SK-N-SH (cell line): ENCODE measurements around the gene RBM33. TPM values are rescaled to one million over a fixed set of nuclear protein-coding genes. Genes with fewer than 3 reads are reported as not detected.

ENCODE experiments used
- CTCF ChIA-PET: fragments of 300-600, 350-600 bp; formaldehyde crosslinking; extraction: SDS; loops from one replicate; lab custom pipeline; 2021; lab: Yijun Ruan, JAX
- POLR2A ChIA-PET: fragments of 350-600 bp; sonication (Branson Sonifier 250); formaldehyde crosslinking; extraction: SDS; loops from one replicate; lab custom pipeline; 2020; ENCODE audit warnings: antibody characterized with exemption, inconsistent platforms; lab: Yijun Ruan, JAX
- DNase-seq: peaks from one replicate; pipeline ENCODE4 v3.0.0; 2012
- H2AFZ ChIP-seq: fragments of 200-600 bp; sonication (generic); 2 replicates; pipeline ENCODE4 v1.8.1; 2016; ENCODE audit warnings: antibody characterized with exemption, mild to moderate bottlenecking, low read depth
- H3F3A ChIP-seq: fragments of 200-600 bp; sonication (generic); replicated peaks from 2 replicates; pipeline ENCODE3; 2016; ENCODE audit warnings: antibody characterized with exemption, mild to moderate bottlenecking; ENCODE audit not compliant: insufficient read depth
- H3K27ac ChIP-seq, 2 experiments: fragments of 200-500 bp in 1 of 2; fragments of 200-600 bp in 1 of 2; sonication (Bioruptor generic) in 1 of 2; sonication (generic), shearing (Covaris generic) in 1 of 2; 2 replicates each; pipeline versions ENCODE4 v1.5.1 to v1.6.1; 2014 to 2016; ENCODE audit warnings: low read depth in 2 of 2, inconsistent platforms in 1 of 2, low read length in 1 of 2, mild to moderate bottlenecking in 1 of 2, mixed read lengths in 1 of 2
- H3K27me3 ChIP-seq: fragments of 200-600 bp; sonication (generic), shearing (Covaris generic); 2 replicates; pipeline ENCODE4 v1.6.1; 2016; ENCODE audit warnings: mixed run types; ENCODE audit not compliant: insufficient read depth
- H3K36me3 ChIP-seq, 2 experiments: fragments of 200-500 bp in 1 of 2; fragments of 200-600 bp in 1 of 2; sonication (Bioruptor generic) in 1 of 2; sonication (generic) in 1 of 2; replicated peaks in 1 of 2; 2 replicates each; pipeline versions ENCODE3 to v1.5.1; 2014 to 2016; ENCODE audit warnings: low read length in 1 of 2, mild to moderate bottlenecking in 1 of 2; ENCODE audit not compliant: insufficient read depth in 2 of 2, control insufficient read depth in 1 of 2
- H3K4me1 ChIP-seq, 2 experiments: fragments of 200-500 bp in 1 of 2; fragments of 200-600 bp in 1 of 2; sonication (Bioruptor generic) in 1 of 2; sonication (generic), shearing (Covaris generic) in 1 of 2; 2 replicates each; pipeline versions ENCODE4 v1.5.1 to v1.6.1; 2014 to 2016; ENCODE audit warnings: low read depth in 1 of 2, low read length in 1 of 2, mixed run types in 1 of 2; ENCODE audit not compliant: insufficient read depth in 2 of 2, control insufficient read depth in 1 of 2
- H3K4me2 ChIP-seq: fragments of 200-600 bp; sonication (generic), shearing (Covaris generic); 2 replicates; pipeline ENCODE4 v1.6.1; 2017; ENCODE audit warnings: mixed run types
- H3K4me3 ChIP-seq, 2 experiments: fragments of 200-500 bp in 1 of 2; fragments of 200-600 bp in 1 of 2; sonication (Bioruptor generic) in 1 of 2; sonication (generic), shearing (Covaris generic) in 1 of 2; 2 replicates each; pipeline versions ENCODE4 v1.5.1 to v1.8.1; 2014 to 2016; ENCODE audit warnings: low read depth in 2 of 2, inconsistent platforms in 1 of 2, low read length in 1 of 2, mild to moderate bottlenecking in 1 of 2, mixed read lengths in 1 of 2, moderate library complexity in 1 of 2
- H3K79me2 ChIP-seq: fragments of 200-600 bp; sonication (generic); 2 replicates; pipeline ENCODE4 v1.8.1; 2017; ENCODE audit warnings: mild to moderate bottlenecking; ENCODE audit not compliant: insufficient read depth
- H3K9ac ChIP-seq: fragments of 200-600 bp; sonication (generic); 2 replicates; pipeline ENCODE4 v1.6.1; 2017; ENCODE audit warnings: mixed run types
- H3K9me2 ChIP-seq: fragments of 200-600 bp; sonication (generic); 2 replicates; pipeline ENCODE4 v1.6.1; 2017; ENCODE audit warnings: mixed run types
- H3K9me3 ChIP-seq: fragments of 200-600 bp; sonication (generic); 2 replicates; pipeline ENCODE4 v1.6.1; 2017; ENCODE audit warnings: mixed run types, mild to moderate bottlenecking, moderate library complexity
- H4K20me1 ChIP-seq: fragments of 200-600 bp; sonication (generic); 2 replicates; pipeline ENCODE4 v1.6.1; 2017; ENCODE audit warnings: mild to moderate bottlenecking, mixed run types; ENCODE audit not compliant: insufficient read depth
- CTCF ChIP-seq: fragments of 200-600 bp; sonication (generic); IDR thresholded peaks from 2 replicates; pipeline ENCODE4 v1.6.1; 2017; ENCODE audit warnings: antibody characterized with exemption, mild to moderate bottlenecking, moderate library complexity
- EP300 ChIP-seq, 2 experiments: IDR thresholded peaks; 2 replicates each; pipeline versions ENCODE4 v1.4.0 to v1.6.1; 2012; ENCODE audit warnings: borderline replicate concordance in 1 of 2, low read depth in 1 of 2, low read length in 1 of 2
- FOSL2 ChIP-seq: IDR thresholded peaks from 2 replicates; pipeline ENCODE4 v1.4.0; 2012; ENCODE audit warnings: low read depth, mild to moderate bottlenecking, moderate library complexity, borderline replicate concordance
- GATA2 ChIP-seq: sonication (generic); formaldehyde crosslinking; IDR thresholded peaks from 2 replicates; pipeline ENCODE4 v1.5.0; 2020; ENCODE audit warnings: mild to moderate bottlenecking, missing genetic modification reagents
- JUND ChIP-seq: IDR thresholded peaks from 2 replicates; pipeline ENCODE4 v1.4.0; 2012
- NRF1 ChIP-seq: IDR thresholded peaks from 2 replicates; pipeline ENCODE4 v1.6.1; 2012; ENCODE audit warnings: low read depth, mild to moderate bottlenecking, low read length
- PBX3 ChIP-seq: IDR thresholded peaks from 2 replicates; pipeline ENCODE4; 2012
- RCOR1 ChIP-seq: fragments of 150-350 bp; IDR thresholded peaks from 2 replicates; pipeline ENCODE4 v1.6.1; 2017; ENCODE audit warnings: antibody characterized with exemption, low read length
- TCF12 ChIP-seq: IDR thresholded peaks from 2 replicates; pipeline ENCODE4 v1.4.0; 2012
- USF1 ChIP-seq: IDR thresholded peaks from 2 replicates; pipeline ENCODE4 v1.4.0; 2012; ENCODE audit warnings: low read depth, borderline replicate concordance
- WGBS: methylation state at CpG from one replicate; pipeline ENCODE4 v1.1.6; 2017; ENCODE audit warnings: low lambda C conversion rate; 5-methylcytosine and 5-hydroxymethylcytosine counted together
- polyA plus RNA-seq, 3 experiments: library from polyadenylated mRNA; depleted of rRNA; stranded (reverse); fragments of >200 nt; gene quantifications; 2 replicates each; pipeline ENCODE4 v1.2.3, GENCODE V29; 2012

RBM33 gene
- polyA plus RNA-seq, 1 of the 3 experiments (the other 2 are of a cell fraction): 13.8 TPM

GRCh38 chr7:155665957-155666287 lies 21.5 kb downstream of the RBM33 start:
- Histone ChIP-seq H2AFZ (no peak overlapping the region), H3K36me3 (peaks cover 8 to 9% of the 10 kb centered on the region in 2 experiments), H3K4me1 (peaks cover 14 to 21% of the 10 kb centered on the region in 2 experiments; a peak in 3 of 4 replicates), H3K27me3 (no peaks in the 10 kb centered on the region), H3K9me2 (no peaks in the 10 kb centered on the region), H3K27ac (peak overlapping the region; percentile 35 to 85; a peak in 3 of 4 replicates), H3K4me2 (peak overlapping the region; percentile 65), H3K9me3 (no peaks in the 10 kb centered on the region), H4K20me1 (peaks cover 92% of the 10 kb centered on the region), H3F3A (peaks cover 34% of the 10 kb centered on the region), H3K9ac (no peak overlapping the region), H3K79me2 (peaks cover 96% of the 10 kb centered on the region), H3K4me3 (no peak overlapping the region; a peak in 1 of 4 replicates)
- WGBS: 8% methylated on average over 3 of the region's 3 CpGs
- POLR2A ChIA-PET: no interaction called here
- CTCF ChIA-PET: interaction anchor here (0.6 to 1.2 kb wide), 2 partner anchors 102 to 1738 kb away, joined by 3 read pairs; no protein-coding TSS in a partner anchor
- TF ChIP-seq PBX3: peak; percentile 71
- no peak for TF ChIP-seq CTCF
- peak; percentile 93 for TF ChIP-seq JUND
- no peak for TF ChIP-seq NRF1
- peak; percentile 87 for TF ChIP-seq USF1
- peak; percentile 95 for TF ChIP-seq FOSL2
- TF ChIP-seq TCF12: peak; percentile 87
- DNase-seq: no peak

- H3K4me2 ChIP-seq: no peak overlapping the region
- CTCF ChIA-PET: interaction anchor here (0.6 to 1.0 kb wide), 3 partner anchors 38 to 68 kb away, joined by 3 read pairs; no protein-coding TSS in a partner anchor
- no peak overlapping the region for H3K4me3 ChIP-seq
- peaks cover 96% of the 10 kb centered on the region for H3K79me2 ChIP-seq
- no peaks in the 10 kb centered on the region for H3K9me2 ChIP-seq
- 94% methylated on average over 6 of the region's 6 CpGs for WGBS
- H3K4me1 ChIP-seq: peaks cover 14 to 24% of the 10 kb centered on the region in 2 experiments; a peak in 3 of 4 replicates
- H3K27me3 ChIP-seq: no peaks in the 10 kb centered on the region
- no peak for TF ChIP-seq EP300 (IDR thresholded peaks at IDR 0.05; ENCODE audit: borderline replicate concordance in 1 of 2, low read depth in 1 of 2, low read length in 1 of 2)
- no peak for TF ChIP-seq RCOR1
- TF ChIP-seq GATA2 (CRISPR knock-in tag): no peak
- no peak for TF ChIP-seq CTCF
- TF ChIP-seq, all 33 proteins: peak for 0
- H3K36me3 ChIP-seq: peaks cover 8 to 9% of the 10 kb centered on the region in 2 experiments
- no peak for DNase-seq
- H4K20me1 ChIP-seq: peaks cover 94% of the 10 kb centered on the region
- H3F3A ChIP-seq: peaks cover 41% of the 10 kb centered on the region
- no peak overlapping the region for H3K9ac ChIP-seq
- no peak overlapping the region for H3K27ac ChIP-seq
- POLR2A ChIA-PET: no interaction called here
- H3K9me3 ChIP-seq: no peaks in the 10 kb centered on the region
- H2AFZ ChIP-seq: no peak overlapping the region
These were observed 22.9 kb downstream of the RBM33 start for GRCh38 chr7:155667241-155667829.
